SU-DHL-6 (cell line): ENCODE measurements around the gene TUBB2B.

Experiments
- CTCF ChIP-seq: fragments of 200-600 bp; sonication (generic); IDR thresholded peaks from one replicate; pipeline ENCODE4 v1.5.1; 2017; ENCODE audit warnings: antibody characterized with exemption, mild to moderate bottlenecking, low read length, moderate library complexity; ENCODE audit not compliant: insufficient read depth, poor library complexity, severe bottlenecking
- EZH2phosphoT487 ChIP-seq: fragments of 200-600 bp; sonication (generic), shearing (Covaris generic); conservative IDR thresholded peaks from 2 replicates; pipeline ENCODE4 v1.6.1; 2018; ENCODE audit warnings: mild to moderate bottlenecking, antibody characterized with exemption, low read length, moderate library complexity, mixed read lengths

- TF ChIP-seq CTCF (no peak), EZH2phosphoT487 (no peak)
Measured at GRCh38 chr6:3269281-3269975, 42.0 kb upstream of the TUBB2B start.
